ENCODE measurements around the gene RPRD2.

DNA sequence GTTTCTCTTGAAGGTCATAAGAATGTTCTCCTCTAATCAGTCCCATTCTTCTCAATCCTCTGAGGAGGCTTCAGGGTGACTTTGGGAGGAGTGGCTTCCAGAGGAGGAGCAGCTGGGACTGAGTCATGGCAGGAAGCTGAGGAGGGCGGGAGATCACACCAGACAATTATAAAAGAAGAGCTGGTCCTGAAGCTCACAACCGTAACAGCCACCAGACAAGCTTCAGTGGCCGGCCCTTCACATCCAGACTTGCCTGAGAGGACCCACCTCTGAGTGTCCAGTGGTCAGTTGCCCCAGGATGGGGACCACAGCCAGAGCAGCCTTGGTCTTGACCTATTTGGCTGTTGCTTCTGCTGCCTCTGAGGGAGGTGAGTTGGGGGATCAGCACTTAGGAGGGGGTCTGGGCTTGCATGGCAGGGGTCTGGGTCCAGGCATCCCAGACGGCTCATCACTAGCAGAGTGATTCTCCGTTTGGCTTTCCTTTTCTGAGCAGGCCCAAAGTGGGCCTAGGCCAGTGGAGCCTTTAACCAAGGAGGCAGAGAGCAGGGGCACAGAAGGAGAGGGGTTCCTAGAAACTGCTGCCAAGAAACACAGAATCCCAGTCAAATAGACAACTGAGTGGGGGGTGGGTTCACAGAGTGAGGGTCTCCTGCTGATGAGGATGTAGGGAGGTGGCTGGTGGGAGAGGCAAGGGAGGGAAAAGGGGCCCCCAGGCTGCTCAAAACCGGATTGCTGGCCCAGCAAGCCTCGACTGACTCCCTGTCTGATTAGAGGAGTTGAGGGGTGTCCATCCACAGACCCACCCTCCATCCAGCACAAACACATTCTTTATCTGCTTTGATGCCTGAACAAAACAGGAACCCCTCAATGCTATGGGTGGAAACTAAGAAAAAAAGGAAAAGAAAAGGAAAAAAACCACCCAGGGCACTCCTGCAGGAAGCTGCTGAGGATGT, 144.2 kb downstream of the RPRD2 start, which contains the start of gene ECM1:
- TF ChIP-seq, protein P1, sequence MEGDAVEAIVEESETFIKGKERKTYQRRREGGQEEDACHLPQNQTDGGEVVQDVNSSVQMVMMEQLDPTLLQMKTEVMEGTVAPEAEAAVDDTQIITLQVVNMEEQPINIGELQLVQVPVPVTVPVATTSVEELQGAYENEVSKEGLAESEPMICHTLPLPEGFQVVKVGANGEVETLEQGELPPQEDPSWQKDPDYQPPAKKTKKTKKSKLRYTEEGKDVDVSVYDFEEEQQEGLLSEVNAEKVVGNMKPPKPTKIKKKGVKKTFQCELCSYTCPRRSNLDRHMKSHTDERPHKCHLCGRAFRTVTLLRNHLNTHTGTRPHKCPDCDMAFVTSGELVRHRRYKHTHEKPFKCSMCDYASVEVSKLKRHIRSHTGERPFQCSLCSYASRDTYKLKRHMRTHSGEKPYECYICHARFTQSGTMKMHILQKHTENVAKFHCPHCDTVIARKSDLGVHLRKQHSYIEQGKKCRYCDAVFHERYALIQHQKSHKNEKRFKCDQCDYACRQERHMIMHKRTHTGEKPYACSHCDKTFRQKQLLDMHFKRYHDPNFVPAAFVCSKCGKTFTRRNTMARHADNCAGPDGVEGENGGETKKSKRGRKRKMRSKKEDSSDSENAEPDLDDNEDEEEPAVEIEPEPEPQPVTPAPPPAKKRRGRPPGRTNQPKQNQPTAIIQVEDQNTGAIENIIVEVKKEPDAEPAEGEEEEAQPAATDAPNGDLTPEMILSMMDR (IDR thresholded peaks at IDR 0.05) = no peak
- TF ChIP-seq POLR2A (IDR thresholded peaks at IDR 0.05) = peak in 1 of 2 donors; percentile 70
